GM21786 (cell line): ENCODE data around the gene KLK1.

ENCODE experiments used
- ATAC-seq: cut with Tn5 transposase; IDR thresholded peaks from one replicate; pipeline ENCODE4 v1.9.1; 2021; ENCODE audit not compliant: unreplicated experiment

Gene KLK1

DNA sequence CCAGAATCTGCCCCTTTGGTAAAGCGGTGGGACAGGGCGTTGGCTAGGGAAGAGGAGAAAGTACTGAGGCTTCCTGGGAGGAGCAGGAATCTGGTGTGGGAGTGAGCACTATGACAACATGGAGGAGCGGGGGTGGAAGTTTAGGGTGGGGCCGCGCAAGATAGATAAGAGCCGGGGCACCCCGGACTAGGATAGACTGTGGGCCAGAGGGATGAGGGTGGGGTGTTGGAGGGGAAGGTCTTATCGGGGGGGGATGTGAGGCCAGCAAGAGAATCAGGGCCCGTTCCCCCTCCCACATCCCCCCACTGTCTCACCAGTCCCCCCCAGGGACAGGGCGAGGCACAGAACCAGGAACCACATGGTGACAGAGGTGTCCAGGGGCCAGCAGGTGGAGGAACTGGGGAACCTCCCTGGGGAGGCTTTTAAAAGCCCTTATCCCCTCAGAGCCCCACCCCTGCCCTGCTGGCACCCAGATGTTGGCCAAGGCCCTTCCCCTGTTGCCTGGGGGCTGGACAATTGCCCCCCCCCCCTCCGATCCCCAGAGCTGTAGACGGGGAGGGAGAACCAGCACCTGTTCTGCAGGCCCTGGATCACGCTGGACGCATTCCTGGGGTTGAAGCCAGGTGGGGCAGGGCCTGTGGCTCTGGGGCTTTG lies at the start of gene KLK1:
Gene KLK1, minus strand, starts transcription at position 399 of the 654 bp plus-strand sequence. Its CDS starts 39 bp downstream, at position 360.
- ATAC-seq: no peak

DNA sequence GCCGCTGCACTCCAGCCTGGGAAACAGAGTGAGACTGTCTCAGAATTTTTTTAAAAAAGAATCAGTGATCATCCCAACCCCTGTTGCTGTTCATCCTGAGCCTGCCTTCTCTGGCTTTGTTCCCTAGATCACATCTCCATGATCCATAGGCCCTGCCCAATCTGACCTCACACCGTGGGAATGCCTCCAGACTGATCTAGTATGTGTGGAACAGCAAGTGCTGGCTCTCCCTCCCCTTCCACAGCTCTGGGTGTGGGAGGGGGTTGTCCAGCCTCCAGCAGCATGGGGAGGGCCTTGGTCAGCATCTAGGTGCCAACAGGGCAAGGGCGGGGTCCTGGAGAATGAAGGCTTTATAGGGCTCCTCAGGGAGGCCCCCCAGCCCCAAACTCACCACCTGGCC lies 49.5 kb upstream of the KLK1 start, which contains the start of gene KLK2:
Gene KLK2, plus strand, starts transcription at position 384 of the 400 bp plus-strand sequence. CDS start 35 bp downstream, outside the sequence.
- ATAC-seq: no peak

DNA sequence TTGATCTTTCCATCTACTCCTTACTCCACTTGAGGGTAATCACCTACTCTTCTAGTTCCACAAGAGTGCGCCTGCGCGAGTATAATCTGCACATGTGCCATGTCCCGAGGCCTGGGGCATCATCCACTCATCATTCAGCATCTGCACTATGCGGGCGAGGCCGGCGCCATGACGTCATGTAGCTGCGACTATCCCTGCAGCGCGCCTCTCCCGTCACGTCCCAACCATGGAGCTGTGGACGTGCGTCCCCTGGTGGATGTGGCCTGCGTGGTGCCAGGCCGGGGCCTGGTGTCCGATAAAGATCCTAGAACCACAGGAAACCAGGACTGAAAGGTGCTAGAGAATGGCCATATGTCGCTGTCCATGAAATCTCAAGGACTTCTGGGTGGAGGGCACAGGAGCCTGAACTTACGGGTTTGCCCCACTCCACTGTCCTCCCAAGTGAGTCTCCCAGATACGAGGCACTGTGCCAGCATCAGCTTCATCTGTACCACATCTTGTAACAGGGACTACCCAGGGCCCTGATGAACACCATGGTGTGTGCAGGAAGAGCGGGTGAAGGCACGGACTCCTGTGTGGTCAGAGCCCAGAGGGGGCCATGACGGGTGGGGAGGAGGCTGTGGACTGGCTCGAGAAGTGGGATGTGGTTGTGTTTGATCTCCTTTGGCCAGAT lies 47.0 kb upstream of the KLK1 start:
- ATAC-seq: no peak

DNA sequence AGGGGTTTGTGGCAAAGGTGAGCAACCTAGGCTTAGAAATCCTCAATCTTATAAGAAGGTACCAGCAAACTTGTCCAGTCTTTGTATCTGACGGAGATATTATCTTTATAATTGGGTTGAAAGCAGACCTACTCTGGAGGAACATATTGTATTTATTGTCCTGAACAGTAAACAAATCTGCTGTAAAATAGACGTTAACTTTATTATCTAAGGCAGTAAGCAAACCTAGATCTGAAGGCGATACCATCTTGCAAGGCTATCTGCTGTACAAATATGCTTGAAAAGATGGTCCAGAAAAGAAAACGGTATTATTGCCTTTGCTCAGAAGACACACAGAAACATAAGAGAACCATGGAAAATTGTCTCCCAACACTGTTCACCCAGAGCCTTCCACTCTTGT lies 45.9 kb upstream of the KLK1 start:
- no peak for ATAC-seq

DNA sequence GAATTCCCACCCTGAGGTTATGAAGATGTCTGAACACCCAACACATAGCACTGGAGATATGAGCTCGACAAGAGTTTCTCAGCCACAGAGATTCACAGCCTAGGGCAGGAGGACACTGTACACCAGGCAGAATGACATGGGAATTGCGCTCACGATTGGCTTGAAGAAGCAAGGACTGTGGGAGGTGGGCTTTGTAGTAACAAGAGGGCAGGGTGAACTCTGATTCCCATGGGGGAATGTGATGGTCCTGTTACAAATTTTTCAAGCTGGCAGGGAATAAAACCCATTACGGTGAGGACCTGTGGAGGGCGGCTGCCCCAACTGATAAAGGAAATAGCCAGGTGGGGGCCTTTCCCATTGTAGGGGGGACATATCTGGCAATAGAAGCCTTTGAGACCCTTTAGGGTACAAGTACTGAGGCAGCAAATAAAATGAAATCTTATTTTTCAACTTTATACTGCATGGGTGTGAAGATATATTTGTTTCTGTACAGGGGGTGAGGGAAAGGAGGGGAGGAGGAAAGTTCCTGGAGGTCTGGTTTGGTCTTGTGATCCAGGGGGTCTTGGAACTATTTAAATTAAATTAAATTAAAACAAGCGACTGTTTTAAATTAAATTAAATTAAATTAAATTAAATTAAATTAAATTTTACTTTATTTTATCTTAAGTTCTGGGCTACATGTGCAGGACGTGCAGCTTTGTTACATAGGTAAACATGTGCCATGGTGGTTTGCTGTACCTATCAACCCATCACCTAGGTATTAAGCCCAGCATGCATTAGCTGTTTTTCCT lies 38.1 kb upstream of the KLK1 start:
- no peak for ATAC-seq

DNA sequence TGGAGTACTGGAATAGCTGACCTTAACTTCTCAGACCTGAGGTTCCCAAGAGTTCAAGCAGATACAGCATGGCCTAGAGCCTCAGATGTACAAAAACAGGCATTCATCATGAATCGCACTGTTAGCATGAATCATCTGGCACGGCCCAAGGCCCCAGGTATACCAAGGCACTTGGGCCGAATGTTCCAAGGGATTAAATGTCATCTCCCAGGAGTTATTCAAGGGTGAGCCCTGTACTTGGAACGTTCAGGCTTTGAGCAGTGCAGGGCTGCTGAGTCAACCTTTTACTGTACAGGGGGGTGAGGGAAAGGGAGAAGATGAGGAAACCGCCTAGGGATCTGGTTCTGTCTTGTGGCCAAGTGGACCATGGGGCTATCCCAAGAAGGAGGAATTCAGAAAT lies 37.4 kb upstream of the KLK1 start:
- no peak for ATAC-seq

DNA sequence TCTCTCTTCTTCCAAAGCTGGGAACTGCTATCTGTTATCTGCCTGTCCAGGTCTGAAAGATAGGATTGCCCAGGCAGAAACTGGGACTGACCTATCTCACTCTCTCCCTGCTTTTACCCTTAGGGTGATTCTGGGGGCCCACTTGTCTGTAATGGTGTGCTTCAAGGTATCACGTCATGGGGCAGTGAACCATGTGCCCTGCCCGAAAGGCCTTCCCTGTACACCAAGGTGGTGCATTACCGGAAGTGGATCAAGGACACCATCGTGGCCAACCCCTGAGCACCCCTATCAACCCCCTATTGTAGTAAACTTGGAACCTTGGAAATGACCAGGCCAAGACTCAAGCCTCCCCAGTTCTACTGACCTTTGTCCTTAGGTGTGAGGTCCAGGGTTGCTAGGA lies 36.3 kb upstream of the KLK1 start:
- no peak for ATAC-seq

DNA sequence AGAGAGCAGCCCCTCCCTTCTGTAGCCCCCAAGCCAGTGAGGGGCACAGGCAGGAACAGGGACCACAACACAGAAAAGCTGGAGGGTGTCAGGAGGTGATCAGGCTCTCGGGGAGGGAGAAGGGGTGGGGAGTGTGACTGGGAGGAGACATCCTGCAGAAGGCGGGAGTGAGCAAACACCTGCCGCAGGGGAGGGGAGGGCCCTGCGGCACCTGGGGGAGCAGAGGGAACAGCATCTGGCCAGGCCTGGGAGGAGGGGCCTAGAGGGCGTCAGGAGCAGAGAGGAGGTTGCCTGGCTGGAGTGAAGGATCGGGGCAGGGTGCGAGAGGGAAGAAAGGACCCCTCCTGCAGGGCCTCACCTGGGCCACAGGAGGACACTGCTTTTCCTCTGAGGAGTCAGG lies 35.3 kb upstream of the KLK1 start:
- ATAC-seq: no peak

DNA sequence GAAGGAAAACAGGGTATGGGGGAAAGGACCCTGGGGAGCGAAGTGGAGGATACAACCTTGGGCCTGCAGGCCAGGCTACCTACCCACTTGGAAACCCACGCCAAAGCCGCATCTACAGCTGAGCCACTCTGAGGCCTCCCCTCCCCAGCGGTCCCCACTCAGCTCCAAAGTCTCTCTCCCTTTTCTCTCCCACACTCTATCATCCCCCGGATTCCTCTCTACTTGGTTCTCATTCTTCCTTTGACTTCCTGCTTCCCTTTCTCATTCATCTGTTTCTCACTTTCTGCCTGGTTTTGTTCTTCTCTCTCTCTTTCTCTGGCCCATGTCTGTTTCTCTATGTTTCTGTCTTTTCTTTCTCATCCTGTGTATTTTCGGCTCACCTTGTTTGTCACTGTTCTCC lies 33.8 kb upstream of the KLK1 start:
- no peak for ATAC-seq

DNA sequence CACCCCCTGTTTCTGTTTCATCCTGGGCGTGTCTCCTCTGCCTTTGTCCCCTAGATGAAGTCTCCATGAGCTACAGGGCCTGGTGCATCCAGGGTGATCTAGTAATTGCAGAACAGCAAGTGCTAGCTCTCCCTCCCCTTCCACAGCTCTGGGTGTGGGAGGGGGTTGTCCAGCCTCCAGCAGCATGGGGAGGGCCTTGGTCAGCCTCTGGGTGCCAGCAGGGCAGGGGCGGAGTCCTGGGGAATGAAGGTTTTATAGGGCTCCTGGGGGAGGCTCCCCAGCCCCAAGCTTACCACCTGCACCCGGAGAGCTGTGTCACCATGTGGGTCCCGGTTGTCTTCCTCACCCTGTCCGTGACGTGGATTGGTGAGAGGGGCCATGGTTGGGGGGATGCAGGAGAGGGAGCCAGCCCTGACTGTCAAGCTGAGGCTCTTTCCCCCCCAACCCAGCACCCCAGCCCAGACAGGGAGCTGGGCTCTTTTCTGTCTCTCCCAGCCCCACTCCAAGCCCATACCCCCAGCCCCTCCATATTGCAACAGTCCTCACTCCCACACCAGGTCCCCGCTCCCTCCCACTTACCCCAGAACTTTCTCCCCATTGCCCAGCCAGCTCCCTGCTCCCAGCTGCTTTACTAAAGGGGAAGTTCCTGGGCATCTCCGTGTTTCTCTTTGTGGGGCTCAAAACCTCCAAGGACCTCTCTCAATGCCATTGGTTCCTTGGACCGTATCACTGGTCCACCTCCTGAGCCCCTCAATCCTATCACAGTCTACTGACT lies 31.2 kb upstream of the KLK1 start, which contains the start of gene KLK3:
Gene KLK3, plus strand, starts transcription at position 280 of the 775 bp plus-strand sequence. Its CDS starts 41 bp downstream, at position 321.
- no peak for ATAC-seq

DNA sequence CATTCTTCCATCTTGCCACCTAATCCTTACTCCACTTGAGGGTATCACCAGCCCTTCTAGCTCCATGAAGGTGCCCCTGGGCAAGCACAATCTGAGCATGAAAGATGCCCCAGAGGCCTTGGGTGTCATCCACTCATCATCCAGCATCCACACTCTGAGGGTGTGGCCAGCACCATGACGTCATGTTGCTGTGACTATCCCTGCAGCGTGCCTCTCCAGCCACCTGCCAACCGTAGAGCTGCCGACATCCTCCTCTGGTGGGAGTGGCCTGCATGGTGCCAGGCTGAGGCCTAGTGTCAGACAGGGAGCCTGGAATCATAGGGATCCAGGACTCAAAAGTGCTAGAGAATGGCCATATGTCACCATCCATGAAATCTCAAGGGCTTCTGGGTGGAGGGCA lies 28.0 kb upstream of the KLK1 start:
- ATAC-seq: no peak

DNA sequence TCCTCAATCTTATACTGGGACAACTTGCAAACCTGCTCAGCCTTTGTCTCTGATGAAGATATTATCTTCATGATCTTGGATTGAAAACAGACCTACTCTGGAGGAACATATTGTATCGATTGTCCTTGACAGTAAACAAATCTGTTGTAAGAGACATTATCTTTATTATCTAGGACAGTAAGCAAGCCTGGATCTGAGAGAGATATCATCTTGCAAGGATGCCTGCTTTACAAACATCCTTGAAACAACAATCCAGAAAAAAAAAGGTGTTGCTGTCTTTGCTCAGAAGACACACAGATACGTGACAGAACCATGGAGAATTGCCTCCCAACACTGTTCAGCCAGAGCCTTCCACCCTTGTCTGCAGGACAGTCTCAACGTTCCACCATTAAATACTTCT lies 27.2 kb upstream of the KLK1 start:
- no peak for ATAC-seq

DNA sequence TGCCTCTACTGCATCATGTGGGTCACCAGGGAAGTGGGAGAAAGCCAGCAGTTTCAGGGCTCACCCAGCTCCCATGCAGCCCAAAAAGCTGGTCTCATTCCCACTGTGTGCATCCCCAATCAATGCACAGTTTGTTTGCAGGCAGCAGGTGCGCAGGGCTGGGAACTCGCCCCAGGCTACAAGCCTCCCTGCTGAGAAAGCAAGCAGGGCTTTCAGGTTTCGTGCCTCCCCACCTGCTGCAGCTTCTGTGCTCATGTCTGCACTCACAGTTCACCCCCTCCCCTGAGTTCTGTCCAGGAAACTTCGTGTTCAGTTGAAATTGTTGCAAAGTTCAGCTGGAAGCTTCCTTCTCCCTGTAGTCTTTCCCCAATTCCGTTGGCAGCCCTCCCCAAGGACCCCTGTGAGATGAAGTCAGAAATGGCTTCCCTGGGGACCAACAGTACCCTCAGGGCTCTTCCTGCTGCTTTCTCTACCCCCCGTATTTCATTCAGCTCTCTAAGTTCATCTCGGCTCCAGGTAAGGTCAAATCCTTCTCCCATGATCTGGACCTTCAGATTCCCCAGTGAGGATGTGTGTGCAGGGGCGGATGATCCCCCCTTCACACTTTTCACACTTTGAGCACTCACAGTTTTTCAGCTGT lies 20.8 kb upstream of the KLK1 start:
- no peak for ATAC-seq

DNA sequence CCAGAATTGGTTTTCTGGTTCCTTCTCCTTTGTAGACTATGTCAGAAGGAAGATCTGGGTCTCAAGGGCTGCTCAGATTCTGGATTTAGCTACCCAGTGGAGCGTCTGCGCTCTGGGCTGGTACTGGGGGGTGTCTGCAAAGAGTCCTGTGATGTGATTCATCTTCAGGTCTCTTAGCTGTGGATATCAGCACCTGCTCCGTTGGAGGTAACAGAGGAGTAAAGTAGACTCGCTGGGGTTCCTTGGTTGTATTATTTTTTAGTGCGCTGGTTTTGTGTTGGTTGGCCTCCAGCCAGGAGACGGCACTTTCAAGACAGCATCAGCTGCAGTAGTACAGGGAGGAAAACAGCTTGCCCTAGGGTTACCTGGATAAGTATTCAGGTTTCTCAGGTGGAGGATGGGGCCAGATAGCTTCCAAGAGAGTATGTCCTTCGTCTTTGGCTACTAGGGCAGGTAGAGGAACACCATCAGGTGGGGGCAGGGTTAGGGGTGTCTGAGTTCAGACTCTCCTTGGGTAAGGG lies 20.2 kb upstream of the KLK1 start:
- no peak for ATAC-seq

DNA sequence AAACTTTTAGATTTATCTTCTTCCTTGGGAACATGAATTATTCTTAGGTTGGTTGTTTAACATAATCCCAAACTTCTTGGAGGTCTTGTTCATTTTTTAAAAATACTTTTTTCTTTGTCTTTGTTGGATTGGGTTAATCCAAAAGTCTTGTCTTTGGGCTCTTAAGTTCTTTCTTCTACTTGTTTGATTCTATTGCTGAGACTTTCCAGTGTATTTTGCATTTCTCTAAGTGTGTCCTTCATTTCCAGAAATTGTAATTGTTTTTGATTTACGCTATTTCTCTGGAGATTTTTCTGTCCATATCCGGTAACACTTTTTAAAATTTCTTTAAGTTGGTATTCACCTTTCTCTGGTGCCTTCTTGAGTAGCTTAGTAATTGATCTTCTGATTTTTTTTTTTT lies 19.6 kb upstream of the KLK1 start:
- no peak for ATAC-seq

DNA sequence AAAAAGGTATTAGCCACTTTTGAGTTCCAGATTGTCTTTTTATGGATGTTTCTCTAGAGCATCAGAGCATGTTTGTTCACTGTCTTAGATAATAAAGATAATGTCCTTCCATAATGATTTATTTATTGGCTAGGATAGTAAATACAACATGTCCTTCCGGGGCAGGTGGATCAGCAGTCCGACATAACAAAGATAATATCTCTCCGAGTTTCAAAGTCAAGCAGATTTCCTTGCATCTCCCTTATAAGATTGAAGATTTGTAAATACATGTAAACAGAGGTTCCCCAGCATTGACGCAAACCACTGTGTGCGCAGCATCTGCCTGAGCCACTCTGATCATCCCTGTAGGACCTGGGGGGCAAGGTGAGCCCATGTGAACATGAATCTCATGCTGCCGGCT lies 18.5 kb upstream of the KLK1 start:
- ATAC-seq: no peak

DNA sequence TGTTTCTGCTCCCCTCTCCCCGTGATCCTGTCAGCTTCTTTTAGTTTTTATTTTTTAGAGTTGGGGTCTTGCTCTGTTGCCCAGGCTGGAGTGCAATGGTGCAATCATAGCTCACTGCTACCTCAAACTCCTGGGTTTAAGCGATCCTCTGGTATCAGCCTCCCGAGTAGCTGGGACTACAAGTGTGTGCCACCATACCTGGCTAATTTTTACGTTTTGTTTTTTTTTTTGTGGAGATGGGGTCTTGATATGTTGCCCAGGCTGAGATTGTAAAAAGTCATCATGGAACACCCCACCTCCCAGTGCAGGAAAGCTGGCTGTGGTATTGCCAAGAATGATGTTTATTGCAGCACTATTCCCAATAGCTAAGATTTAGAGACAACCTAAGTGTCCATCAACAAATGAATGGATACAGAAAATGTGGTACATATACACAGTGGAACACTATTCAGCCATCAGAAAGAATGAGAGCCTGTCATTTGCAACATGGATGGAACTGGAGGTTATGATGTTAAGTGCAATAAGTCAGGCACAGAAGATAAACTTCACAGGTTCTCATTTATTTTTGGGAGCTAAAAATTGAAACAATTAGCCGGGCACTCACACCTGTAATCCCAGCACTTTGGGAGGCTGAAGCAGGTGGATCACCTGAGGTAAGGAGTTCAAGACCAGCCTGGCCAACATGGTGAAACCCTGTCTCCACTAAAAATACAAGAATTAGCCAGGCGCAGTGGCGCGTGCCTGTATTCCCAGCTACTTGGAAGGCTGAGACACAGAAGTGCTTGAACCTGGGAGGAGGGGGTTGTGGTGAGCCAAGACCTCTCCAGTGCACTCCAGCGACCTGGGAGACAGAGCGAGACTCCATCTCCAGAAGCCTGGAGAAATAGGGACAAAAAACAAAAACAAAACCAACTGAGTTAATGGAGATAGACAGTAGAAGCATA lies 16.4 kb upstream of the KLK1 start:
- ATAC-seq: no peak

DNA sequence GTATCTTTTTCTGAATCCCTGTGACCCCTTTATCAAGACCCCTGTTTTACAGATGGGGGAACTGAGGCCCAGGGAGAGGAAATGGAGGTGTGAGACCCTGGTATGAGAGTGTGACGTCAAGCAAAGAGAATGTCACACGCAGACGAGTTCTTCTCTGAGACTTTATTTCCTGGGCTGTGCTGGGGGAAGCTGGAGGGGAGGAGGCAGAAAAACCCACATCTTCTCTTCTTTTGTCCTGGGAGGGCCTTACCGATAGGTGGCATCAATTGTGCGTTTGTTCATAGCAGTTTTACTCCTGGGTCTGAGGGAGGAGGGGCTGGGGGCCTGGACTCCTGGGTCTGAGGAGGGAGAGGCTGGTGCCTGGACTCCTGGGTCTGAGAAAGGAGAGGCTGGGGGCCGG lies 14.7 kb upstream of the KLK1 start:
- ATAC-seq: no peak

DNA sequence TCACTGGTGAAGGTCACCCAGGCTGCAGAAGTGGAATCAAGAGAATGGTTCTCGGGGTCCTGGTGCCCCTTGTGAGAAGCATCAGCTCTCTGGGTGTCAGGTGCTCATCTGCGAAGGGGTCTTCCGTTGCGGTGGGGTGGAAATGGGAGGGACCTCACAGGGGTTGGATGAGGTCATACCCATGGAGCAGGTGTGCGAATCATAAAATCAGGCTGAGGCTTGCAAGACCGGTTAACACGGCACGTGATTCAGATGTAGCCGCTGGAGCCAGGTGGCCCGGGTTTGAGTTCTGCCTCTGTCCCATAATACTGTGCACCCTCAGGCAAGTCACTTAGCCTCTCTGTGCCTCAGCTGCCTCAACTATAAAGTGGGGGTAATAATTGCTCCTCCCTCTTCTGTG lies 13.7 kb upstream of the KLK1 start:
- ATAC-seq: no peak
